Neuronal stem cell (in vitro differentiated cells): ENCODE data around the gene GBP5.
"Not testable (repeated sequence)": the region's sequence is repeated elsewhere in the genome, so short reads cannot be mapped to it uniquely, and the experiment has no call there.

ENCODE experiments used
- DNase-seq: peaks from one replicate; pipeline ENCODE4 v3.0.0-alpha.2; 2013; ENCODE audit warnings: low spot score
- H2AFZ ChIP-seq: one replicate; pipeline ENCODE4 v1.6.1; 2013; ENCODE audit warnings: mild to moderate bottlenecking, low read length, inconsistent platforms
- H2AK5ac ChIP-seq: 2 replicates; pipeline ENCODE4 v1.6.1; 2013; ENCODE audit warnings: low read depth, mild to moderate bottlenecking, inconsistent platforms, low read length, moderate library complexity, mixed read lengths
- H2BK120ac ChIP-seq: 2 replicates; pipeline ENCODE4 v1.6.1; 2013; ENCODE audit warnings: low read depth, mild to moderate bottlenecking, inconsistent platforms, low read length, moderate library complexity, mixed read lengths
- H2BK12ac ChIP-seq: one replicate; pipeline ENCODE4 v1.6.1; 2013; ENCODE audit warnings: low read length, inconsistent platforms
- H2BK15ac ChIP-seq: 2 replicates; pipeline ENCODE4 v1.6.1; 2013; ENCODE audit warnings: mild to moderate bottlenecking, low read length, inconsistent platforms, mixed read lengths
- H2BK5ac ChIP-seq: one replicate; pipeline ENCODE4 v1.6.1; 2013; ENCODE audit warnings: inconsistent platforms, mild to moderate bottlenecking, low read length, moderate library complexity
- H3K14ac ChIP-seq: one replicate; pipeline ENCODE4 v1.6.1; 2013; ENCODE audit warnings: low read length, inconsistent platforms
- H3K18ac ChIP-seq: 2 replicates; pipeline ENCODE4 v1.6.1; 2013; ENCODE audit warnings: low read length, inconsistent platforms
- H3K23ac ChIP-seq: 2 replicates; pipeline ENCODE4 v1.6.1; 2013; ENCODE audit warnings: low read depth, mild to moderate bottlenecking, mixed read lengths, low read length, inconsistent platforms; ENCODE audit not compliant: poor library complexity
- H3K27ac ChIP-seq: replicated peaks from 3 replicates; pipeline ENCODE4 v1.5.1; 2013; ENCODE audit warnings: low read length, inconsistent platforms
- H3K27me3 ChIP-seq, 3 experiments: 2 replicates each; pipeline ENCODE4 v1.6.1; 2013; ENCODE audit warnings: low read length in 3 of 3, mild to moderate bottlenecking in 2 of 3, inconsistent platforms in 1 of 3, low read depth in 1 of 3, mixed read lengths in 1 of 3, moderate library complexity in 1 of 3; ENCODE audit not compliant: control insufficient read depth in 3 of 3, insufficient read depth in 3 of 3
- H3K36me3 ChIP-seq, 2 donors: replicated peaks in 1 of 2; 2 replicates each; pipeline ENCODE4 v1.6.1; 2013; ENCODE audit warnings: low read length in 2 of 2; ENCODE audit not compliant: control insufficient read depth in 2 of 2, insufficient read depth in 2 of 2
- H3K4ac ChIP-seq: 2 replicates; pipeline ENCODE4 v1.6.1; 2013; ENCODE audit warnings: inconsistent platforms, mild to moderate bottlenecking, low read length, moderate library complexity
- H3K4me1 ChIP-seq, 2 donors: 1 replicate in 1 of 2; 2 replicates in 1 of 2; pipeline ENCODE4 v1.6.1; 2013; ENCODE audit warnings: low read length in 2 of 2, low read depth in 1 of 2; ENCODE audit not compliant: control insufficient read depth in 2 of 2, insufficient read depth in 1 of 2
- H3K4me2 ChIP-seq: one replicate; pipeline ENCODE4 v1.6.1; 2013; ENCODE audit warnings: mild to moderate bottlenecking, low read length, inconsistent platforms; ENCODE audit not compliant: insufficient read depth, poor library complexity, severe bottlenecking
- H3K4me3 ChIP-seq, 2 donors: 2 replicates each; pipeline ENCODE4 v1.5.1; 2013; ENCODE audit warnings: low read length in 2 of 2, mild to moderate bottlenecking in 2 of 2, inconsistent platforms in 1 of 2, moderate library complexity in 1 of 2
- H3K79me1 ChIP-seq: one replicate; pipeline ENCODE4 v1.6.1; 2013; ENCODE audit warnings: low read depth, mild to moderate bottlenecking, inconsistent platforms, low read length, moderate library complexity
- H3K9ac ChIP-seq: one replicate; pipeline ENCODE4 v1.6.1; 2013; ENCODE audit warnings: mild to moderate bottlenecking, low read depth, low read length, inconsistent platforms; ENCODE audit not compliant: poor library complexity
- H3K9me3 ChIP-seq, 2 donors: replicated peaks in 1 of 2; 2 replicates each; pipeline versions ENCODE3 to v1.6.1; 2013; ENCODE audit warnings: low read length in 2 of 2, mild to moderate bottlenecking in 2 of 2, inconsistent platforms in 1 of 2, low read depth in 1 of 2, mixed read lengths in 1 of 2, moderate library complexity in 1 of 2; ENCODE audit not compliant: control insufficient read depth in 2 of 2, insufficient read depth in 1 of 2
- H4K8ac ChIP-seq: one replicate; pipeline ENCODE4 v1.6.1; 2013; ENCODE audit warnings: low read depth, mild to moderate bottlenecking, inconsistent platforms, low read length, moderate library complexity
- H4K91ac ChIP-seq: one replicate; pipeline ENCODE4 v1.6.1; 2013; ENCODE audit warnings: low read length, low read depth, mild to moderate bottlenecking, inconsistent platforms; ENCODE audit not compliant: poor library complexity
- WGBS, 2 donors: extraction: QIAGEN DNeasy Blood & Tissue Kit; methylation state at CpG; one replicate each; pipeline ENCODE4 v1.1.7; 2013; ENCODE audit warnings: missing lambda C conversion rate in 2 of 2, mixed read lengths in 1 of 2; ENCODE audit not compliant: insufficient read length in 2 of 2, insufficient replicate concordance in 1 of 2; ENCODE audit errors: extremely low coverage in 2 of 2; 5-methylcytosine and 5-hydroxymethylcytosine counted together

GBP5 gene

DNA sequence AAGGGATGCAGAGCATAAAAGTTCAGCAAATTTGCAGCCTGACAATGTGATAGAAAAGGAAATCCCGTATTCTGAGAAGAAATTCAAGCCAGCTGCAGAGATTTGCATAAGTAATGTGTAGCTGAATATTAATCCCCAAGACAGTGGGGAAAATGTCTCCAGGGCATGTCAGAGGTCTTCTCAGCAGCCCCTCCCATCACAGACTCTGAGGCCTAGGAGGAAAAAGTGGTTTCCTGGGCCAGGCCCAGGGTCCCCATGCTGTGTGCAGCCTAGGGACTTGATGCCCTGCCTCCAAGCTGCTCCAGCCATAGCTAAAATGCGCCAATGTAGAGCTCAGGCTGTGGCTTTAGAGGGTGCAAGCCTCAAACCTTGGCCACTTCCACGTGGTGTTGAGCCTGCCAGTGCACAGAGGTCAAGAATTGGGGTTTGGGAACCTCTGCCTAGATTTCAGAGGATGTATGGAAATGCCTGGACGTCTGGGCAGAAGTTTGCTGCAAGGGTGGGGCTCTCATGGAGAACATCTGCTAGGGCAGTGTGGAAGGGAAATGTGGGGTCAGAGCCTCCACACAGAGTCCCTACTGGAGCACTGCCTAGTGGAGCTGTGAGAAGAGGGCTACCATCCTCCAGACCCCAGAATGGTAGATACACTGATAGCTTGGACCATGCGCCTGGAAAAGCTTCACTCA lies 11.6 kb upstream of the GBP5 start:
- H3K4me1 ChIP-seq, H2BK15ac ChIP-seq, H3K9me3 ChIP-seq, H3K4ac ChIP-seq, H3K27me3 ChIP-seq, H4K91ac ChIP-seq, H3K9ac ChIP-seq, H3K18ac ChIP-seq, H3K4me2 ChIP-seq, H3K4me3 ChIP-seq, H3K27ac ChIP-seq, H2BK120ac ChIP-seq, H3K23ac ChIP-seq, H3K14ac ChIP-seq, H2AK5ac ChIP-seq, H3K36me3 ChIP-seq, H2BK12ac ChIP-seq, H2BK5ac ChIP-seq, H3K79me1 ChIP-seq, H4K8ac ChIP-seq, DNase-seq, H2AFZ ChIP-seq: not testable (repeated sequence)
- WGBS, 2 donors: no CpG with 5 or more reads among the region's 5 CpGs

DNA sequence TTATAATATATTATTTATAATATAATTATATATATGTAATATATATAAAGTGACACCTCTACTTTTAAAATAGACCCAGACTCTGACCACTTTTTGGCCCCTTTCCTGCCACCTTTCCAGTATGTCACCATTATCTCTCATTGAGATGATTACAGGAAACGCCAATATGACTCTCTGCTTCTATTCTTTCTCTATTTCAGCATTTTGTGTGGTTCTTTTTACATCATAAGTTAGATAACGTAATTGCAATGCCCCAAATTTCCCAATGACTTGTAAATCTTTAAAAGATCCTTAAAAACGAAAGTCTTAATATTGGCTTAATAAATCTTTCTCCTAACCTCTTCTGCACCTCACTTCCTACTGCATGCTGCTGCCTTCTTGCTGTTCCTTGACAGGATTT lies 8.1 kb upstream of the GBP5 start:
- no peak overlapping the region for H4K91ac ChIP-seq
- no peak overlapping the region for H4K8ac ChIP-seq
- no peak overlapping the region for H2BK5ac ChIP-seq
- no peaks in the 10 kb centered on the region for H3K9me3 ChIP-seq
- no peak for DNase-seq
- no peak overlapping the region for H3K4ac ChIP-seq
- no peaks in the 10 kb centered on the region for H3K4me1 ChIP-seq
- no peak overlapping the region for H3K27ac ChIP-seq
- H3K14ac ChIP-seq: no peak overlapping the region
- H3K9ac ChIP-seq: no peak overlapping the region
- no CpG with 5 or more reads among the region's 3 CpGs for WGBS, 2 donors
- H3K4me3 ChIP-seq: no peak overlapping the region
- no peak overlapping the region for H2BK12ac ChIP-seq
- no peaks in the 10 kb centered on the region for H3K36me3 ChIP-seq
- H2AK5ac ChIP-seq: no peak overlapping the region
- no peak overlapping the region for H3K18ac ChIP-seq
- no peak overlapping the region for H3K23ac ChIP-seq
- no peak overlapping the region for H2BK120ac ChIP-seq
- no peaks in the 10 kb centered on the region for H3K79me1 ChIP-seq
- no peak overlapping the region for H2AFZ ChIP-seq
- no peaks in the 10 kb centered on the region for H3K27me3 ChIP-seq
- H3K4me2 ChIP-seq: no peak overlapping the region
- no peak overlapping the region for H2BK15ac ChIP-seq

DNA sequence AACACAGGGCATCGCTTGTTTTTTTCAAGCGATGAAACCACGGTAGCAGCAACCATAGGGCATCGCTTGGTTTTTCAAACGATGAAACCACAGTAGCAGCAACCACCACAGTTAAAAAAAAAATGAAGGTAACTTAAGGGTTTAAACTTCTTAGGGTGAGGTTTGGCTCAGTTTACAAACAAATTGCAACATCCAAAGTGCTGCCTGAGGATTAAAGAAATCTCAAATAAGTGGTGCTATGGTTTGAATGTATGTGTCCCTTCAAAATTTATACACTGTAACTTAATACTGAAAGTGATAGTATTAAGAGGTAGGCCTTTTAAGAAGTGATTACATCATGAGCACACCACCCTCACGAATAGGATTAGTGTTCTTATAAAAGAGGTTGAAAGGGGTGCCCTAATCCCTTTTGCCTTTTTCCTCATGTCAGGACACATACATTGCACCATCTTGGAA lies 6.4 kb upstream of the GBP5 start:
- Histone ChIP-seq H3K27me3 (no peaks in the 10 kb centered on the region), H3K14ac (no peak overlapping the region), H2BK5ac (no peak overlapping the region), H3K9me3 (no peaks in the 10 kb centered on the region), H2AK5ac (no peak overlapping the region), H2AFZ (no peak overlapping the region), H3K4me3 (no peak overlapping the region), H2BK120ac (no peak overlapping the region), H4K8ac (no peak overlapping the region), H3K79me1 (no peaks in the 10 kb centered on the region), H3K36me3 (no peaks in the 10 kb centered on the region), H2BK15ac (no peak overlapping the region), H3K4me1 (no peaks in the 10 kb centered on the region), H3K4me2 (no peak overlapping the region), H3K27ac (no peak overlapping the region), H2BK12ac (no peak overlapping the region), H4K91ac (no peak overlapping the region), H3K9ac (no peak overlapping the region), H3K4ac (no peak overlapping the region), H3K23ac (no peak overlapping the region), H3K18ac (no peak overlapping the region)
- no CpG with 5 or more reads among the region's 6 CpGs for WGBS, 2 donors
- no peak for DNase-seq

DNA sequence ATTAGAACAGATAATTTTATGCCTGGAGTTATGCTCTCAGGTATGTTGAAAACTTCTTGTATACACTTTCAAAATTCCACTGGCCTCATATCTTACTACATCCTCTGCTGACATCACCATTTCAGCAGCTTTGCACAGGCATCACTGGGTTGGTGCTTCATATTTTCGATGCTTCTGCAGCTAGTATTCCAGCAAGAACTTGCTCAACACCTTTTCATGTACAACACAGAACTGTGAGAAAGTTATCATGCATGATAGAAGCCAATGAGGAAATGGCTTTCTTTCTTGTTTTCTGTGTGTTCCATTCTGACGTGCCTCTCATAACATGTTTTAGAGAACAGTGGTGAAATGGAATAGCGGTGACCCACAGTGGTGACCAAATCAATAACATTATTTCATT lies 5.1 kb upstream of the GBP5 start:
- H3K23ac ChIP-seq: no peak overlapping the region
- no peak overlapping the region for H4K91ac ChIP-seq
- no peak overlapping the region for H2AFZ ChIP-seq
- no peaks in the 10 kb centered on the region for H3K79me1 ChIP-seq
- no peak overlapping the region for H2AK5ac ChIP-seq
- no peak overlapping the region for H3K9ac ChIP-seq
- H3K4me3 ChIP-seq: no peak overlapping the region
- H3K27ac ChIP-seq: no peak overlapping the region
- H3K4ac ChIP-seq: no peak overlapping the region
- no peak overlapping the region for H2BK15ac ChIP-seq
- no peak for DNase-seq
- H3K27me3 ChIP-seq: no peaks in the 10 kb centered on the region
- H3K9me3 ChIP-seq: no peaks in the 10 kb centered on the region
- no peak overlapping the region for H3K14ac ChIP-seq
- no CpG with 5 or more reads among the region's 3 CpGs for WGBS, 2 donors
- no peak overlapping the region for H2BK12ac ChIP-seq
- H2BK5ac ChIP-seq: no peak overlapping the region
- no peaks in the 10 kb centered on the region for H3K36me3 ChIP-seq
- H3K4me2 ChIP-seq: no peak overlapping the region
- H3K18ac ChIP-seq: no peak overlapping the region
- no peak overlapping the region for H4K8ac ChIP-seq
- no peaks in the 10 kb centered on the region for H3K4me1 ChIP-seq
- H2BK120ac ChIP-seq: no peak overlapping the region
